SK-N-SH (cell line): ENCODE results near the gene KIAA0319L. TPM values are rescaled to one million over a fixed set of nuclear protein-coding genes. Genes with fewer than 3 reads are reported as not detected.
"Not testable (repeated sequence)": the region's sequence is repeated elsewhere in the genome, so short reads cannot be mapped to it uniquely, and the experiment has no call there.

ENCODE experiments used
- CTCF ChIA-PET: fragments of 300-600, 350-600 bp; formaldehyde crosslinking; extraction: SDS; loops from one replicate; lab custom pipeline; 2021; lab: Yijun Ruan, JAX
- POLR2A ChIA-PET: fragments of 350-600 bp; sonication (Branson Sonifier 250); formaldehyde crosslinking; extraction: SDS; loops from one replicate; lab custom pipeline; 2020; ENCODE audit warnings: antibody characterized with exemption, inconsistent platforms; lab: Yijun Ruan, JAX
- DNase-seq: peaks from one replicate; pipeline ENCODE4 v3.0.0; 2012
- H2AFZ ChIP-seq: fragments of 200-600 bp; sonication (generic); 2 replicates; pipeline ENCODE4 v1.8.1; 2016; ENCODE audit warnings: antibody characterized with exemption, mild to moderate bottlenecking, low read depth
- H3F3A ChIP-seq: fragments of 200-600 bp; sonication (generic); replicated peaks from 2 replicates; pipeline ENCODE3; 2016; ENCODE audit warnings: antibody characterized with exemption, mild to moderate bottlenecking; ENCODE audit not compliant: insufficient read depth
- H3K27ac ChIP-seq, 2 experiments: fragments of 200-500 bp in 1 of 2; fragments of 200-600 bp in 1 of 2; sonication (Bioruptor generic) in 1 of 2; sonication (generic), shearing (Covaris generic) in 1 of 2; 2 replicates each; pipeline versions ENCODE4 v1.5.1 to v1.6.1; 2014 to 2016; ENCODE audit warnings: low read depth in 2 of 2, inconsistent platforms in 1 of 2, low read length in 1 of 2, mild to moderate bottlenecking in 1 of 2, mixed read lengths in 1 of 2
- H3K27me3 ChIP-seq: fragments of 200-600 bp; sonication (generic), shearing (Covaris generic); 2 replicates; pipeline ENCODE4 v1.6.1; 2016; ENCODE audit warnings: mixed run types; ENCODE audit not compliant: insufficient read depth
- H3K36me3 ChIP-seq, 2 experiments: fragments of 200-500 bp in 1 of 2; fragments of 200-600 bp in 1 of 2; sonication (Bioruptor generic) in 1 of 2; sonication (generic) in 1 of 2; replicated peaks in 1 of 2; 2 replicates each; pipeline versions ENCODE3 to v1.5.1; 2014 to 2016; ENCODE audit warnings: low read length in 1 of 2, mild to moderate bottlenecking in 1 of 2; ENCODE audit not compliant: insufficient read depth in 2 of 2, control insufficient read depth in 1 of 2
- H3K4me1 ChIP-seq, 2 experiments: fragments of 200-500 bp in 1 of 2; fragments of 200-600 bp in 1 of 2; sonication (Bioruptor generic) in 1 of 2; sonication (generic), shearing (Covaris generic) in 1 of 2; 2 replicates each; pipeline versions ENCODE4 v1.5.1 to v1.6.1; 2014 to 2016; ENCODE audit warnings: low read depth in 1 of 2, low read length in 1 of 2, mixed run types in 1 of 2; ENCODE audit not compliant: insufficient read depth in 2 of 2, control insufficient read depth in 1 of 2
- H3K4me2 ChIP-seq: fragments of 200-600 bp; sonication (generic), shearing (Covaris generic); 2 replicates; pipeline ENCODE4 v1.6.1; 2017; ENCODE audit warnings: mixed run types
- H3K4me3 ChIP-seq, 2 experiments: fragments of 200-500 bp in 1 of 2; fragments of 200-600 bp in 1 of 2; sonication (Bioruptor generic) in 1 of 2; sonication (generic), shearing (Covaris generic) in 1 of 2; 2 replicates each; pipeline versions ENCODE4 v1.5.1 to v1.8.1; 2014 to 2016; ENCODE audit warnings: low read depth in 2 of 2, inconsistent platforms in 1 of 2, low read length in 1 of 2, mild to moderate bottlenecking in 1 of 2, mixed read lengths in 1 of 2, moderate library complexity in 1 of 2
- H3K79me2 ChIP-seq: fragments of 200-600 bp; sonication (generic); 2 replicates; pipeline ENCODE4 v1.8.1; 2017; ENCODE audit warnings: mild to moderate bottlenecking; ENCODE audit not compliant: insufficient read depth
- H3K9ac ChIP-seq: fragments of 200-600 bp; sonication (generic); 2 replicates; pipeline ENCODE4 v1.6.1; 2017; ENCODE audit warnings: mixed run types
- H3K9me2 ChIP-seq: fragments of 200-600 bp; sonication (generic); 2 replicates; pipeline ENCODE4 v1.6.1; 2017; ENCODE audit warnings: mixed run types
- H3K9me3 ChIP-seq: fragments of 200-600 bp; sonication (generic); 2 replicates; pipeline ENCODE4 v1.6.1; 2017; ENCODE audit warnings: mixed run types, mild to moderate bottlenecking, moderate library complexity
- H4K20me1 ChIP-seq: fragments of 200-600 bp; sonication (generic); 2 replicates; pipeline ENCODE4 v1.6.1; 2017; ENCODE audit warnings: mild to moderate bottlenecking, mixed run types; ENCODE audit not compliant: insufficient read depth
- EP300 ChIP-seq, 2 experiments: IDR thresholded peaks; 2 replicates each; pipeline versions ENCODE4 v1.4.0 to v1.6.1; 2012; ENCODE audit warnings: borderline replicate concordance in 1 of 2, low read depth in 1 of 2, low read length in 1 of 2
- EZH2phosphoT487 ChIP-seq: fragments of 200-600 bp; sonication (generic); IDR thresholded peaks from 2 replicates; pipeline ENCODE4 v1.6.1; 2017; ENCODE audit warnings: low read depth, mixed run types, mild to moderate bottlenecking, antibody characterized with exemption, moderate library complexity, borderline replicate concordance
- FOSL2 ChIP-seq: IDR thresholded peaks from 2 replicates; pipeline ENCODE4 v1.4.0; 2012; ENCODE audit warnings: low read depth, mild to moderate bottlenecking, moderate library complexity, borderline replicate concordance
- GATA2 ChIP-seq: sonication (generic); formaldehyde crosslinking; IDR thresholded peaks from 2 replicates; pipeline ENCODE4 v1.5.0; 2020; ENCODE audit warnings: mild to moderate bottlenecking, missing genetic modification reagents
- MEF2A ChIP-seq: IDR thresholded peaks from 2 replicates; pipeline ENCODE4 v1.4.0; 2012; ENCODE audit warnings: low read depth, borderline replicate concordance
- RAD21 ChIP-seq: IDR thresholded peaks from 2 replicates; pipeline ENCODE4 v1.6.1; 2012; ENCODE audit warnings: mild to moderate bottlenecking, low read length
- RCOR1 ChIP-seq: fragments of 150-350 bp; IDR thresholded peaks from 2 replicates; pipeline ENCODE4 v1.6.1; 2017; ENCODE audit warnings: antibody characterized with exemption, low read length
- RXRA ChIP-seq: IDR thresholded peaks from 2 replicates; pipeline ENCODE4 v1.4.0; 2012; ENCODE audit warnings: low read depth, mild to moderate bottlenecking, borderline replicate concordance
- SMC3 ChIP-seq: IDR thresholded peaks from 2 replicates; pipeline ENCODE4 v1.6.1; 2012; ENCODE audit warnings: low read depth, low read length, improper control_type of control experiment
- TCF12 ChIP-seq: IDR thresholded peaks from 2 replicates; pipeline ENCODE4 v1.4.0; 2012
- YY1 ChIP-seq: IDR thresholded peaks from 2 replicates; pipeline ENCODE4 v1.4.0; 2012; ENCODE audit warnings: low read depth, mild to moderate bottlenecking
- WGBS: methylation state at CpG from one replicate; pipeline ENCODE4 v1.1.6; 2017; ENCODE audit warnings: low lambda C conversion rate; 5-methylcytosine and 5-hydroxymethylcytosine counted together
- polyA plus RNA-seq, 3 experiments: library from polyadenylated mRNA; depleted of rRNA; stranded (reverse); fragments of >200 nt; gene quantifications; 2 replicates each; pipeline ENCODE4 v1.2.3, GENCODE V29; 2012
- TF ChIP-seq, protein P1 (sequence below): IDR thresholded peaks from 2 replicates; pipeline ENCODE4 v1.4.0; 2012; ENCODE audit warnings: low read depth, borderline replicate concordance

The KIAA0319L gene
- polyA plus RNA-seq, 1 of the 3 experiments (the other 2 are of a cell fraction) = 51.9 TPM

DNA sequence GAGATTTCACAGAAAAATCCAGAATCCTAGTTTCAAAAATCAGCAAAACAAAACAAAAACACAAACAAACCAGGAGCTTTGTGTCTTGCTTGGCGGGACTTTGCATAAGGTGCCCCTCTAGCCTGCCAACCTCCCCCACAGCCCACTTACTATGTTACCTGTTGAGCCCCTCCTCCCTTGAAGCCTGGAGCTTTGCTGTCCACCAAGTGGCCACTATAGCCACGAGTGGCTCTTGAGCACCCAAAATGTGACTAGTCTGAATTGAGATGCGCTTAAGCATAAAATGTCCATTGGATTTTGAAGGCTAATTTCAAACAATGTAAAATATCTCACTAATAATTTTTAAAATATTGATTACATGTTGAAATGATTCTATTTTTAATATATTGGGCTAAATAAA, 28.1 kb upstream of the KIAA0319L start:
- Histone ChIP-seq H3K4me2 (no peak overlapping the region), H3K9me3 (no peaks in the 10 kb centered on the region), H4K20me1 (no peaks in the 10 kb centered on the region), H3K27ac (no peak overlapping the region), H3K27me3 (no peaks in the 10 kb centered on the region), H3K9ac (no peak overlapping the region), H3K4me1 (no peaks in the 10 kb centered on the region), H3K79me2 (no peaks in the 10 kb centered on the region), H3K4me3 (no peak overlapping the region), H3K9me2 (no peaks in the 10 kb centered on the region), H2AFZ (no peak overlapping the region), H3F3A (no peaks in the 10 kb centered on the region), H3K36me3 (no peaks in the 10 kb centered on the region)
- POLR2A ChIA-PET = interaction anchor here (1.0 kb wide), 1 partner anchor 184 kb away, joined by 3 read pairs; the partner anchor contains the start of gene CLSPN
- no peak for DNase-seq
- 88% methylated on average over 3 of the region's 3 CpGs for WGBS
- TF ChIP-seq, protein P1, sequence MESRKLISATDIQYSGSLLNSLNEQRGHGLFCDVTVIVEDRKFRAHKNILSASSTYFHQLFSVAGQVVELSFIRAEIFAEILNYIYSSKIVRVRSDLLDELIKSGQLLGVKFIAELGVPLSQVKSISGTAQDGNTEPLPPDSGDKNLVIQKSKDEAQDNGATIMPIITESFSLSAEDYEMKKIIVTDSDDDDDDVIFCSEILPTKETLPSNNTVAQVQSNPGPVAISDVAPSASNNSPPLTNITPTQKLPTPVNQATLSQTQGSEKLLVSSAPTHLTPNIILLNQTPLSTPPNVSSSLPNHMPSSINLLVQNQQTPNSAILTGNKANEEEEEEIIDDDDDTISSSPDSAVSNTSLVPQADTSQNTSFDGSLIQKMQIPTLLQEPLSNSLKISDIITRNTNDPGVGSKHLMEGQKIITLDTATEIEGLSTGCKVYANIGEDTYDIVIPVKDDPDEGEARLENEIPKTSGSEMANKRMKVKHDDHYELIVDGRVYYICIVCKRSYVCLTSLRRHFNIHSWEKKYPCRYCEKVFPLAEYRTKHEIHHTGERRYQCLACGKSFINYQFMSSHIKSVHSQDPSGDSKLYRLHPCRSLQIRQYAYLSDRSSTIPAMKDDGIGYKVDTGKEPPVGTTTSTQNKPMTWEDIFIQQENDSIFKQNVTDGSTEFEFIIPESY = no peak
- TF ChIP-seq MEF2A = no peak
- TF ChIP-seq SMC3 = no peak
- TF ChIP-seq FOSL2 = no peak
- TF ChIP-seq RAD21 = no peak
- TF ChIP-seq YY1 = no peak
- TF ChIP-seq RCOR1 = no peak
- TF ChIP-seq RXRA = no peak
- CTCF ChIA-PET = interaction anchor here (0.6 to 2.1 kb wide), 9 partner anchors 12 to 188 kb away, joined by 3 to 10 read pairs (median 4); partner anchors contain the start of genes KIAA0319L, NCDN and TFAP2E

DNA sequence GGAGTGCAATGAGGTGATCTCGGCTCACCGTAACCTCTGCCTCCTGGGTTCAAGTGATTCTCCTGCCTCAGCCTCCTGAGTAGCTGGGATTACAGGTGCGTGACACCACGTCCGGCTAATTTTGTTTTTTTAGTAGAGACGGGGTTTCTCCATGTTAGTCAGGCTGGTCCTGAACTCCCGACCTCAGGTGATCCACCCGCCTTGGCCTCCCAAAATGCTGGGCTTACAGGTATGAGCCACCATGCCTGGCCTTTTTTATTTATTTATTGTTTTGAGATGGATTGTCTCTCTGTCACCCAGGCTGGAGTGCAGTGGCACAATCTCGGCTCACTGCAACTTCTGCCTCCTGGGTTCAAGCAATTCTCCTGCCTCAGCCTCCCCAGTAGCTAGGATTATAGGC, 24.4 kb upstream of the KIAA0319L start:
- H3K27ac ChIP-seq, H3K4me3 ChIP-seq, H2AFZ ChIP-seq, H3K36me3 ChIP-seq, DNase-seq, H3K27me3 ChIP-seq, H3K4me1 ChIP-seq, H3K79me2 ChIP-seq, H4K20me1 ChIP-seq, H3F3A ChIP-seq, H3K9ac ChIP-seq, H3K9me3 ChIP-seq, H3K9me2 ChIP-seq, POLR2A ChIA-PET, H3K4me2 ChIP-seq: not testable (repeated sequence)
- CTCF ChIA-PET = interaction anchor here (1.3 to 1.6 kb wide), 4 partner anchors 8 to 164 kb away, joined by 4 to 5 read pairs (median 4); no protein-coding TSS in a partner anchor
- WGBS = 94% methylated on average over 9 of the region's 9 CpGs

DNA sequence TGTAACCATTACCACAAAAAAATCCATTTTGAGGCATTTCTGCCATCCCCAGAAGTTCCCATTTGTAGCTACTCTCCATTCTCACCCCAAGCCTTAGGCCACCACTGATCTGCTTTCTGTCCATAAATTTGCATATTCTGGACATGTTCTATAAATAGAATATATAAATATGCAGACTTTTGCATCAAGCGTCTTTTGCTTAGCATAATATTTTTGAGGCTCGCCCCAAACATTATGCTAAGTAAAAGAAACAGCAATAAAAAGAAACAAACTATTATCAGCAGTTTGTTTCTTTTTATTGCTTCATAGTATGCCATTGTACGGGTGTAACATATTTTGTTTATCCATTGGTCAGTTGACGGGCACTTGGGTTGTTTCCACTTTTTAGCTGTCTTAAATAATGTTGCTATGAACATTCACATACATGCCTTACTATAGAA, 23.8 kb upstream of the KIAA0319L start:
- no peaks in the 10 kb centered on the region for H3K9me3 ChIP-seq
- ChIA-PET CTCF (interaction anchor here (1.1 to 1.6 kb wide), 5 partner anchors 9 to 194 kb away, joined by 4 to 5 read pairs (median 4); no protein-coding TSS in a partner anchor), POLR2A (interaction anchor here (0.6 kb wide), 1 partner anchor 199 kb away, joined by 3 read pairs; no protein-coding TSS in a partner anchor)
- WGBS = 88% methylated on average over 4 of the region's 4 CpGs
- no peaks in the 10 kb centered on the region for H3F3A ChIP-seq
- no peaks in the 10 kb centered on the region for H4K20me1 ChIP-seq
- H3K4me3 ChIP-seq = no peak overlapping the region
- H3K36me3 ChIP-seq = no peaks in the 10 kb centered on the region
- H3K4me1 ChIP-seq = no peaks in the 10 kb centered on the region
- H3K79me2 ChIP-seq = no peaks in the 10 kb centered on the region
- DNase-seq = no peak
- no peak overlapping the region for H3K27ac ChIP-seq
- no peaks in the 10 kb centered on the region for H3K27me3 ChIP-seq
- no peak overlapping the region for H3K9ac ChIP-seq
- no peaks in the 10 kb centered on the region for H3K9me2 ChIP-seq
- H3K4me2 ChIP-seq = no peak overlapping the region
- TF ChIP-seq EP300 (IDR thresholded peaks at IDR 0.05; ENCODE audit: borderline replicate concordance in 1 of 2, low read depth in 1 of 2, low read length in 1 of 2) = no peak
- TF ChIP-seq RCOR1 = no peak
- TF ChIP-seq RXRA = no peak
- no peak for TF ChIP-seq TCF12
- no peak for TF ChIP-seq GATA2 (CRISPR knock-in tag)
- no peak for TF ChIP-seq EZH2phosphoT487
- TF ChIP-seq, protein P1 = no peak
- H2AFZ ChIP-seq = no peak overlapping the region
